CD4-positive, alpha-beta T cell (primary cell): ENCODE data around the gene SPOP. TPM values are rescaled to one million over a fixed set of nuclear protein-coding genes. Genes with fewer than 3 reads are reported as not detected.
"Not testable (repeated sequence)": the region's sequence is repeated elsewhere in the genome, so short reads cannot be mapped to it uniquely, and the experiment has no call there.

Source experiments
- ATAC-seq: fragments of 200-7000 bp; cut with Tn5 transposase; one replicate; pipeline ENCODE4 v1.10.0; 2022; ENCODE audit warnings: mild to moderate bottlenecking; ENCODE audit not compliant: poor library complexity
- CTCF ChIA-PET: fragments of 350-600 bp; sonication (Branson Sonifier 250); formaldehyde crosslinking; loops from one replicate; lab custom pipeline; 2021; ENCODE audit warnings: antibody characterized with exemption, inconsistent platforms; lab: Charles Lee
- POLR2A ChIA-PET: fragments of 350-600 bp; sonication (Branson Sonifier 250); formaldehyde crosslinking; loops from one replicate; lab custom pipeline; 2021; ENCODE audit warnings: antibody characterized with exemption, inconsistent platforms; lab: Charles Lee
- DNase-seq, 14 experiments: peaks; one replicate each; pipeline ENCODE4 v3.0.0-alpha.2; 2013 to 2020; ENCODE audit warnings: mixed read lengths in 2 of 14
- H3K27ac ChIP-seq, 2 donors: one replicate each; pipeline versions ENCODE4 v1.5.1 to v1.7.0; 2013; ENCODE audit warnings: low read length in 2 of 2, low read depth in 1 of 2, mild to moderate bottlenecking in 1 of 2
- H3K27me3 ChIP-seq, 2 experiments: 1 replicate in 1 of 2; 2 replicates in 1 of 2; pipeline versions ENCODE4 v1.6.1 to v1.7.0; 2013; ENCODE audit warnings: low read length in 2 of 2, control low read depth in 1 of 2, mild to moderate bottlenecking in 1 of 2, moderate library complexity in 1 of 2; ENCODE audit not compliant: insufficient read depth in 2 of 2, control insufficient read depth in 1 of 2
- H3K36me3 ChIP-seq: one replicate; pipeline ENCODE4 v1.6.1; 2013; ENCODE audit warnings: low read length, control low read depth; ENCODE audit not compliant: insufficient read depth
- H3K4me1 ChIP-seq: one replicate; pipeline ENCODE4 v1.6.1; 2013; ENCODE audit warnings: low read length, control low read depth; ENCODE audit not compliant: insufficient read depth
- H3K4me3 ChIP-seq: one replicate; pipeline ENCODE4 v1.5.1; 2013; ENCODE audit warnings: mild to moderate bottlenecking, low read length, moderate library complexity
- H3K9me3 ChIP-seq, 2 experiments: 1 replicate in 1 of 2; 2 replicates in 1 of 2; pipeline versions ENCODE4 v1.6.1 to v1.7.0; 2013; ENCODE audit warnings: low read length in 2 of 2, mild to moderate bottlenecking in 2 of 2, control low read depth in 1 of 2, moderate library complexity in 1 of 2; ENCODE audit not compliant: control insufficient read depth in 1 of 2, insufficient read depth in 1 of 2
- H3K27ac Mint-ChIP-seq: one replicate; pipeline ENCODE4 v1.8.0; 2020; ENCODE audit warnings: mixed read lengths
- H3K27me3 Mint-ChIP-seq: one replicate; pipeline ENCODE4 v1.8.0; 2021; ENCODE audit warnings: mixed read lengths
- H3K36me3 Mint-ChIP-seq: one replicate; pipeline ENCODE4 v1.8.0; 2021; ENCODE audit warnings: low read depth, mixed read lengths
- H3K4me1 Mint-ChIP-seq: one replicate; pipeline ENCODE4 v1.8.0; 2021; ENCODE audit warnings: low read depth, mixed read lengths
- H3K4me3 Mint-ChIP-seq: one replicate; pipeline ENCODE4 v1.8.0; 2020; ENCODE audit warnings: mild to moderate bottlenecking, mixed read lengths
- H3K9me3 Mint-ChIP-seq: one replicate; pipeline ENCODE4 v1.8.0; 2020; ENCODE audit warnings: mixed read lengths
- intact Hi-C, 2 experiments: fragments of 100-400 bp; cut with DNase I in 1 of 2; cut with micrococcal nuclease in 1 of 2; formaldehyde crosslinking; loops; one replicate each; pipeline versions ENCODE4 v1.15.1 to v1.9.0; 2023 to 2025; cut with DNase I, micrococcal nuclease
- total RNA-seq, 174 experiments: library from RNA in 2 of 174; stranded (reverse) in 2 of 174; gene quantifications; one replicate each; pipeline ENCODE4 v1.2.3 and lab custom pipeline; 2021 to 2026
- TF ChIP-seq, protein P1 (sequence below): fragments of 200-600 bp; IDR thresholded peaks from one replicate; pipeline ENCODE4 v1.8.0; 2022; ENCODE audit warnings: antibody characterized with exemption, mild to moderate bottlenecking

SPOP gene
- total RNA-seq, 2 experiments from 2014 or later = 38.7 to 41.5 TPM

DNA sequence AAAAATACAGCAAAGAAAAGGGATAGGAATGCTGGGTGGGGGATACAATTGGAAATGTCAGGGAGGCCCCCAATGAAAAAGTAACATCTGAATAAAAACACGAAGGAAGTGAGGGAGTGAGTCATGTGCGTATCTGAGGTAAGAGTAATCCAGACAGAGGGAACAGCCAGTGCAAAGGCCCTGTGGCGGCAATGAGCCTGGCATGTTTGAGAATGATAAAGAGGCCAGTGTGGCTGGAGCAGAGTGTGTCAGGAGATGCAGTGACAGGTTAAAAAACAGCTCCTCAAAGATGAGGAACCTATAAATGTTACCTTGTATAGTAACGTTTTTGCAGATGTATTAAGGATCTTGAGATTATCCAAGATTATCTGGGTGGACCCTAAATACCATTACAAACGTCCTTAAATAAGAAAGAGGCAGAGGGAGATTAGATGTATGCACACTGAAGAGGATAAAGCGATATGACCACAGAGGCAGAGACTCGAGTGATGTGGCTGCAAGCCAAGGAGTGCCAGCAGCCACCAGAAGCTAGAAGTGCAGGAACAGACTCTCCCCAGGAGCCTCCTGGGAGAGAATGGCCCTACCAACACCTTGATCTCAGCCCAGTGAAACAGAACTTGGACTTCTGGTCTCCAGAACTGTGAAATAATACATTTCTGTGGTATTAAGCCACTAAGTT is 47.7 kb upstream of the SPOP start:
- Histone ChIP-seq H3K4me1 (peaks cover 52% of the 10 kb centered on the region), H3K4me3 (no peak overlapping the region), H3K9me3 (no peaks in the 10 kb centered on the region), H3K36me3 (peaks cover 95% of the 10 kb centered on the region), H3K27ac (no peak overlapping the region), H3K27me3 (no peaks in the 10 kb centered on the region)
- POLR2A ChIA-PET = no interaction called here
- ATAC-seq (no peak), DNase-seq (no peak)
- intact Hi-C loops = no loop called here
- CTCF ChIA-PET = no interaction called here
- H3K36me3 Mint-ChIP-seq = peaks cover 88% of the 10 kb centered on the region
- TF ChIP-seq, protein P1, sequence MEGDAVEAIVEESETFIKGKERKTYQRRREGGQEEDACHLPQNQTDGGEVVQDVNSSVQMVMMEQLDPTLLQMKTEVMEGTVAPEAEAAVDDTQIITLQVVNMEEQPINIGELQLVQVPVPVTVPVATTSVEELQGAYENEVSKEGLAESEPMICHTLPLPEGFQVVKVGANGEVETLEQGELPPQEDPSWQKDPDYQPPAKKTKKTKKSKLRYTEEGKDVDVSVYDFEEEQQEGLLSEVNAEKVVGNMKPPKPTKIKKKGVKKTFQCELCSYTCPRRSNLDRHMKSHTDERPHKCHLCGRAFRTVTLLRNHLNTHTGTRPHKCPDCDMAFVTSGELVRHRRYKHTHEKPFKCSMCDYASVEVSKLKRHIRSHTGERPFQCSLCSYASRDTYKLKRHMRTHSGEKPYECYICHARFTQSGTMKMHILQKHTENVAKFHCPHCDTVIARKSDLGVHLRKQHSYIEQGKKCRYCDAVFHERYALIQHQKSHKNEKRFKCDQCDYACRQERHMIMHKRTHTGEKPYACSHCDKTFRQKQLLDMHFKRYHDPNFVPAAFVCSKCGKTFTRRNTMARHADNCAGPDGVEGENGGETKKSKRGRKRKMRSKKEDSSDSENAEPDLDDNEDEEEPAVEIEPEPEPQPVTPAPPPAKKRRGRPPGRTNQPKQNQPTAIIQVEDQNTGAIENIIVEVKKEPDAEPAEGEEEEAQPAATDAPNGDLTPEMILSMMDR = no peak
- H3K4me3 Mint-ChIP-seq = no peak overlapping the region
- H3K27ac Mint-ChIP-seq = peak overlapping the region; percentile 71
- H3K9me3 Mint-ChIP-seq = no peaks in the 10 kb centered on the region
- no peaks in the 10 kb centered on the region for H3K27me3 Mint-ChIP-seq
- H3K4me1 Mint-ChIP-seq = peaks cover 53% of the 10 kb centered on the region

DNA sequence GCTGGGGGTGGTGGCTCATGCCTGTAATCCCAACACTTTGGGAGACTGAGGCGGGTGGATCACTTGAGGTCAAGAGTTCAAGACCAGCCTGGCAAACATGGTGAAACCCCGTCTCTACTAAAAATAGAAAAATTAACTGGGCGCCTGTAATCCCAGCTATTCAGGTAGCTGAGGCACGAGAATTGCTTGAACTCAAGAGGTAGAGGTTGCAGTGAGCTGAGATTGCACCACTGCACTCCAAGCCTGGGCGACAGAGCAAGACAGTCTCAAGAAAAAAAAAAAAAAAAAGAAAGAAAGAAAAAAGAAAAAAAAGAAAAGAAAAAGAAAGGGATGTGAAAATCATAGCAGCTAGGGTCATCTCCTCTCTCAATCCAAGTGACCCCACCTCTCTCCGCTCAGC is 46.7 kb upstream of the SPOP start:
- H3K27me3 Mint-ChIP-seq, H3K9me3 Mint-ChIP-seq, intact Hi-C loops, CTCF ChIA-PET, POLR2A ChIA-PET, DNase-seq, H3K9me3 ChIP-seq, ATAC-seq, H3K27me3 ChIP-seq, H3K4me3 ChIP-seq, H3K4me3 Mint-ChIP-seq, H3K27ac ChIP-seq: not testable (repeated sequence)
- peak overlapping the region; percentile 71 for H3K27ac Mint-ChIP-seq
- peaks cover 43% of the 10 kb centered on the region for H3K4me1 Mint-ChIP-seq
- Histone ChIP-seq H3K36me3 (peaks cover 94% of the 10 kb centered on the region), H3K4me1 (peaks cover 42% of the 10 kb centered on the region)
- H3K36me3 Mint-ChIP-seq = peaks cover 88% of the 10 kb centered on the region

DNA sequence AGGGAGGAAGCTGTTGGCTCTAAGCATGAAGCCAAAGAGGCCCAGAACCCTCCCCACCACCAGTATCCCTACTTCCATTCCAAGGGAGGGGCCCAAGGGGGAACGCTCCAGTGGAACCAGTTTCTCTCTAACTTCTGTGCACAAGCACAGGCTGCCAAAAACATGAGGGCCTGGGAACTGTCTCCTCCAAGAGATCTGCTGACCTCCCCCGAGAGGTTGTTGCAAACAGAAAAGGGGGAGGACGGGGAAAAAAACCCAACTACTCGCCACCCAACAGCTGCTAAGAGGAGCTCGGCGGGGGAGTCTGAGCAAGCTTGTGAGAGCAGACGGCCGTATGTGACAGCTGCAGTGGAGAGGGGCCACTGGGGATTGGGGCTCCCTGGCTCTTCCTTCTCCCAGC is 45.5 kb upstream of the SPOP start:
- Mint-ChIP-seq H3K27ac (peak overlapping the region; percentile 71), H3K9me3 (no peaks in the 10 kb centered on the region), H3K36me3 (peaks cover 89% of the 10 kb centered on the region), H3K4me3 (no peak overlapping the region), H3K4me1 (peaks cover 34% of the 10 kb centered on the region), H3K27me3 (no peaks in the 10 kb centered on the region)
- no peaks in the 10 kb centered on the region for H3K27me3 ChIP-seq
- no peak for ATAC-seq
- H3K4me3 ChIP-seq = no peak overlapping the region
- CTCF ChIA-PET = no interaction called here
- DNase-seq = no peak
- TF ChIP-seq, protein P1 = no peak
- no peaks in the 10 kb centered on the region for H3K9me3 ChIP-seq
- peaks cover 89% of the 10 kb centered on the region for H3K36me3 ChIP-seq
- POLR2A ChIA-PET = interaction anchor here (0.7 to 1.9 kb wide), 3 partner anchors 15 to 127 kb away, joined by 3 to 7 read pairs (median 3); no protein-coding TSS in a partner anchor
- H3K4me1 ChIP-seq = peaks cover 32% of the 10 kb centered on the region
- peak overlapping the region in 1 of 2 donors; percentile 44 for H3K27ac ChIP-seq
- intact Hi-C loops = no loop called here
